Measurements from ENCODE around the gene NLRP14.

The NLRP14 gene

GRCh38 chr11:7062534-7062933 is 42.3 kb downstream of the NLRP14 start:
- H3K4me3 ChIP-seq (ENCODE audit: control insufficient read depth, low read depth, low read length), result no peak overlapping the region
- DNase-seq (ENCODE audit: low read depth), result no peak
- no peak for TF ChIP-seq CTCF (IDR thresholded peaks at IDR 0.05; ENCODE audit: control insufficient read depth, insufficient read depth, low read depth, low read length, missing control alignments)

GRCh38 chr11:7072401-7073028 is 52.2 kb downstream of the NLRP14 start:
- DNase-seq (ENCODE audit: low read depth), result no peak
- TF ChIP-seq CTCF (IDR thresholded peaks at IDR 0.05; ENCODE audit: control insufficient read depth, insufficient read depth, low read depth, low read length, missing control alignments), result no peak
- H3K4me3 ChIP-seq (ENCODE audit: control insufficient read depth, low read depth, low read length), result no peak overlapping the region

GRCh38 chr11:7077101-7077500 is 56.8 kb downstream of the NLRP14 start:
- no peak overlapping the region for H3K4me3 ChIP-seq (ENCODE audit: control insufficient read depth, low read depth, low read length)
- TF ChIP-seq CTCF (IDR thresholded peaks at IDR 0.05; ENCODE audit: control insufficient read depth, insufficient read depth, low read depth, low read length, missing control alignments), result no peak
- DNase-seq (ENCODE audit: low read depth), result no peak

GRCh38 chr11:7079545-7080135 is 59.4 kb downstream of the NLRP14 start:
- DNase-seq (ENCODE audit: low read depth), result no peak
- TF ChIP-seq CTCF (IDR thresholded peaks at IDR 0.05; ENCODE audit: control insufficient read depth, insufficient read depth, low read depth, low read length, missing control alignments), result no peak
- no peak overlapping the region for H3K4me3 ChIP-seq (ENCODE audit: control insufficient read depth, low read depth, low read length)

- TF ChIP-seq CTCF (IDR thresholded peaks at IDR 0.05; ENCODE audit: control insufficient read depth, insufficient read depth, low read depth, low read length, missing control alignments), result no peak
- no peak overlapping the region for H3K4me3 ChIP-seq (ENCODE audit: control insufficient read depth, low read depth, low read length)
- no peak for DNase-seq (ENCODE audit: low read depth)
Measured at GRCh38 chr11:7080900-7081299, 60.6 kb downstream of the NLRP14 start.

GRCh38 chr11:7081441-7081840 is 61.2 kb downstream of the NLRP14 start:
- no peak overlapping the region for H3K4me3 ChIP-seq (ENCODE audit: control insufficient read depth, low read depth, low read length)
- DNase-seq (ENCODE audit: low read depth), result no peak
- TF ChIP-seq CTCF (IDR thresholded peaks at IDR 0.05; ENCODE audit: control insufficient read depth, insufficient read depth, low read depth, low read length, missing control alignments), result no peak

Data from AG09309 (cell line).